HK-2 (cell line): Measurements from ENCODE around the gene ICE1.

Experiments used
- DNase-seq: peaks from one replicate; pipeline ENCODE4 v3.0.0-alpha.2; 2018; ENCODE audit not compliant: unreplicated experiment

Gene ICE1

DNA sequence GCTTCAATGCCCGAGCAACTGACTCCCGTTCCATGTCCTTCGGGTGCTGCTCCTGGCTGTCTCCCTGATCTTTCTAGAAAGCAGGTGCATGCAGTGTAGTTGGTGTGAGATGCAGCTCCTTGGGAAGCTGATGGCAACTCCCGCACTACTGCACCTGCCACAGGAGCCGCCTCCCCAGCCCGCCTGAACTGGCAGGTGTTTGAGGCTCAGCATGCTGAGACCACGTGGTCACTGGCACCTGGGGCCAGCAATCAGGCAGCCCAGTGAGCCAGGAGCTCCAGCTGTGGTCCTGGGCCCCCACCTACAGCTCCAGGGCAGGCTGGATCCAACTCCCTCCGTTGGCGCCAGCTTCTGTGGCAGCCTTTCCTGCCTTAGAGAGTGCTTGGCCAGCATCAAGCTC, 111.5 kb downstream of the ICE1 start:
- no peak for DNase-seq

DNA sequence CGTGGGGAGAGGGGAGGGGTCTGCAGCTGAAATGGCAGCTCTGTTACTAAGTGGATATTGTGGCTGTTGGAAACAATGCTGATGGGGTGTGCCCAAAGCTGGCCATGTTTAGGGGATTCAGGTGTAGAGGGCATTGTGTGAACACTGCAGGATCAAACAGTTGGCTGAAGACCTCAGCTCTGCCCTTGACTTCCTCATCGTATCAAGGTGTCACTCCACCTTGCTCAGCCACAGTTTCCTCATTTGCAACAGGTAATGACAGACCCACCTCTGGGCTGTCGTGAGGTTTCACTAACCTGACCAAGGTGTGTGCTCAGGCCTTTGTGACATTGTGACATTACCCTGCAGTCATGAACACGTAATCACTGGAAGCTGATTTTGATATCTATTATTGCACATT, 111.9 kb downstream of the ICE1 start:
- DNase-seq = no peak

DNA sequence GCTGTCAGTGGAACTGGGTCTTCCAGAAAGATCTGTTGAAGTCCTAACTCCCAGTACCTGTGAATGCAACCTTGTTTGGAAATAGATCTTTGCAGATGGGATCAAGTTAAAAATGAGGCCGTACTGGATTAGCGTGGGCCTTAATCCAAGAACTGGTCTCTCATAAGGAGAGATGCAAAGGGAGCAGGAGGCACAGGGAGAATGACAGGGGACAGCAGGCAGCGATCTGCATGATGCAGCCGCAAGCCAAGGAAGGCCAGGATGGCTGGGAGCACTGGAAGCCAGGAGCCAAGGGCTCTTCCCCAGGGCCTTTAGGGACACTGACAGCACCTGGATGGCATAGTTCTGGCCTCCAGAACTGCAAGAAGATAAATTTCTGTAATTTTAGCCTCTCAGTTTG, 114.4 kb downstream of the ICE1 start:
- DNase-seq = no peak

DNA sequence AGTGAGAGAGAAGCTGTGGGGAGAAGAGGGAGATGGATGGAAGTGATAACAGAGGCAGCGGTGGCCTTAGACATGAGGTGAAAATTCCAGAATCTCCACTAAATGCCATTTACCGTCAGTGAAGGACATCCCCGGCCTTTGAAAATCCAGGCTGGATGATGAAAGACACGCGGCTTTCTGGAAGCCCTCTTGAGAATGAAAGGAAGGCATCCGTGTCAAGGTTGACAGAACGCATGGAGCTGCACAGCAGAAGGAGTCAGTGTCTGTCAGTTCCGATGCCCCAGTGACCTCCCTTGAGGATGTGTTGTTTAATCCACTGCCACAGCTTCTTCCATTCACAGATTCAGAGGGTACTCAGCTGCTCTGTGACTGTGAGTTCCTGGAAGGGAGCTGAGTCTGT, 114.9 kb downstream of the ICE1 start:
- no peak for DNase-seq

DNA sequence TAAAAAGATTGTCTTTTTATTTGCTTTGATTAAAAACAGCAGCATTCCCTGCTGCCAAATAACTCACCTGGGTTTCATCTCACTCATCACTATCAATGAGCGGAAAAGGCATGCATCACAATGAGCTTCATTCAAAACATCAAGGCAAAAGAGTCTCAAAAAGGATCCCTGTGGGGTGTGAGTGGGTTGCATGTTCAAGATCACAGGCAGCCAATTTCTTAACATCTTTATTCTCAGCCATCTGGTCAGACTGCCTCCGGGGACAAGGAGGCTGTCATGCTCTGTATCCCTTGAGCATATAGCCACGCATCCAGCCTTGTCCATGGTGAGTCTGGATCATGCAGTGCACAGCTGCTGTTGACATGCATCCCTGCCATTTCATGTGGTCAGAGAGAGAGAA, 117.1 kb downstream of the ICE1 start:
- DNase-seq = no peak
